Thyroid gland (tissue), 4 donors: ENCODE results near the gene SLC30A1. TPM values are rescaled to one million over a fixed set of nuclear protein-coding genes. Genes with fewer than 3 reads are reported as not detected.

ENCODE experiments used
- DNase-seq, 2 donors: peaks; one replicate each; pipeline ENCODE4 v3.0.0-alpha.2; 2019
- H3K27ac ChIP-seq, 3 donors: fragments of 200-600 bp; sonication (generic); 1 replicate in 2 of 3; 2 replicates in 1 of 3; pipeline ENCODE4 v1.5.1; 2016 to 2019; ENCODE audit warnings: mild to moderate bottlenecking in 1 of 3, moderate library complexity in 1 of 3
- H3K27me3 ChIP-seq: fragments of 200-600 bp; sonication (generic); one replicate; pipeline ENCODE4 v1.5.1; 2019
- H3K36me3 ChIP-seq, 2 donors: fragments of 200-600 bp; sonication (generic); one replicate each; pipeline ENCODE4 v1.5.1; 2016 to 2019
- H3K4me1 ChIP-seq, 2 donors: fragments of 200-600 bp; sonication (generic); one replicate each; pipeline ENCODE4 v1.5.1; 2017 to 2019
- H3K4me3 ChIP-seq, 3 donors: fragments of 200-600 bp; sonication (generic); replicated peaks in 1 of 3; 1 replicate in 2 of 3; 2 replicates in 1 of 3; pipeline ENCODE4 v1.5.1; 2016; ENCODE audit warnings: mild to moderate bottlenecking in 1 of 3
- H3K9me3 ChIP-seq: fragments of 200-600 bp; sonication (generic); one replicate; pipeline ENCODE4 v1.5.1; 2017
- CTCF ChIP-seq, 6 experiments: fragments of 200-600 bp in 3 of 6; fragments of 450-650 bp in 3 of 6; sonication (generic) in 3 of 6; IDR thresholded peaks; one replicate each; pipeline ENCODE4 v1.5.1; 2016 to 2019; ENCODE audit warnings: antibody characterized with exemption in 6 of 6, mild to moderate bottlenecking in 2 of 6, inconsistent platforms in 1 of 6, moderate library complexity in 1 of 6
- POLR2A ChIP-seq, 2 donors: fragments of 450-650 bp; IDR thresholded peaks; one replicate each; pipeline ENCODE4 v1.6.1; 2017; ENCODE audit warnings: antibody characterized with exemption in 2 of 2, mild to moderate bottlenecking in 2 of 2, moderate library complexity in 1 of 2
- WGBS, 2 donors: methylation state at CpG; one replicate each; pipeline ENCODE4 v1.1.5; 2017; 5-methylcytosine and 5-hydroxymethylcytosine counted together
- intact Hi-C: fragments of 100-400 bp; cut with DNase I; formaldehyde crosslinking; loops from one replicate; pipeline ENCODE4 v1.15.1; 2023
- total RNA-seq, 4 donors: library from RNA; depleted of rRNA; stranded (reverse); fragments of >200 nt; gene quantifications; one replicate each; pipeline ENCODE4 v1.2.3, GENCODE V29; 2016

The SLC30A1 gene
- total RNA-seq, 4 donors from 2014 or later: 22.7 to 36.0 (median 32.4) TPM

DNA sequence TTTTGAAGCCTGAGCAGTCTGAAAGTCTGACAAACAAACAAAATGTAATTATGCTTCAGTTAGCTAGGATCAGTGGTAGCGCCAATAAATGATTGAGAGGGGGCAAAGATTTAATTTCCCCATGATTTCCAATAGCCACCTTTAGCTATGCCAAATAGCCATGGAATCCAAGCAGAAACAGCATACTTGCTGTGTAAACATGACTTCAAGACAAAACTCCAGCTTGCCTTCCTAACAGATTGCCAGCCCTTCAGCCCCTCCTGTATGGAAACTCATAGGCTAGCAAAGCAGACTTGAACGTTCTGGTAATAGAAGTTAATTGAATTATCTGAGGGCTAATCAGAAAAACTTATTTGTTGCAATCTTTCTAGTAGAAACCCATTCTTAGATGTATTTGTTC lies 25.6 kb upstream of the SLC30A1 start:
- intact Hi-C loops: no loop called here
- Histone ChIP-seq H3K27ac (no peak overlapping the region), H3K4me1 (no peaks in the 10 kb centered on the region), H3K36me3 (no peaks in the 10 kb centered on the region), H3K4me3 (no peak overlapping the region), H3K9me3 (no peaks in the 10 kb centered on the region), H3K27me3 (no peaks in the 10 kb centered on the region)
- no peak for DNase-seq
- 76 to 83% methylated on average over 2 of the region's 2 CpGs for WGBS, 2 donors
- TF ChIP-seq POLR2A (IDR thresholded peaks at IDR 0.05): no peak
- TF ChIP-seq CTCF (IDR thresholded peaks at IDR 0.05): no peak

- TF ChIP-seq POLR2A (IDR thresholded peaks at IDR 0.05): no peak
- TF ChIP-seq CTCF (IDR thresholded peaks at IDR 0.05): no peak
- H3K27me3 ChIP-seq: no peaks in the 10 kb centered on the region
- H3K9me3 ChIP-seq: no peaks in the 10 kb centered on the region
- no peaks in the 10 kb centered on the region for H3K4me1 ChIP-seq
- 87 to 100% methylated on average over 1 of the region's 1 CpG for WGBS, 2 donors
- H3K27ac ChIP-seq: no peak overlapping the region
- DNase-seq: no peak
- H3K4me3 ChIP-seq: no peak overlapping the region
- intact Hi-C loops: no loop called here
- H3K36me3 ChIP-seq: no peaks in the 10 kb centered on the region
These were observed 24.8 kb upstream of the SLC30A1 start for GRCh38 chr1:211603713-211604112.

DNA sequence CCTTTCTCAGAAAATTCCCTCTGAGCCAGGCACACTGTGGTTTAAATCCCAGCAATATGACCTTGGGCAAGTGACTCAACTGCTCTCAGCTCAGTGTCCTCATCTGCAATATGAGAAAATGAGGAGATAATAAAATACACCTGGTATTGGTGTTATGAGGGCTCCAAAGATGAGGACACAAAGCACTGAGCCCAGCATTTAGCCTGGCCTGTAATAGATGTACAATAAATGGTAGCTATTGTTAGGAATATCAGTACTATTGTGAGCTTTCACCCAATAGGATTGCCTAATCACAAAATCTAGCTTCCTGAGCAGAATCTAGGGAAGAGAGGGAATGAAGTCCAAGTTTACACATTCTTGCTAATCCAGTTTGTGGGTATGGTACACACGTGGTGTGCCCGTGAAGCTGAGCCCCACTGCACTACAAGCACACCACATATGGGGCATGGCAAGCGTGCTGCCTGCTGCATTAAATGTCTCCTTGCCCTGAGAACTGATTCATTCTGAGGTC lies 24.3 kb upstream of the SLC30A1 start:
- WGBS, 2 donors: 93 to 96% methylated on average over 3 of the region's 3 CpGs
- TF ChIP-seq POLR2A (IDR thresholded peaks at IDR 0.05) (no peak), CTCF (IDR thresholded peaks at IDR 0.05) (no peak)
- DNase-seq: no peak
- intact Hi-C loops: no loop called here
- no peaks in the 10 kb centered on the region for H3K4me1 ChIP-seq
- no peak overlapping the region for H3K27ac ChIP-seq
- H3K9me3 ChIP-seq: no peaks in the 10 kb centered on the region
- H3K27me3 ChIP-seq: no peaks in the 10 kb centered on the region
- H3K36me3 ChIP-seq: no peaks in the 10 kb centered on the region
- H3K4me3 ChIP-seq: no peak overlapping the region

- intact Hi-C loops: no loop called here
- no peak overlapping the region for H3K4me3 ChIP-seq
- no peak overlapping the region for H3K27ac ChIP-seq
- no peaks in the 10 kb centered on the region for H3K4me1 ChIP-seq
- H3K27me3 ChIP-seq: no peaks in the 10 kb centered on the region
- no peak for DNase-seq
- no peak for TF ChIP-seq CTCF (IDR thresholded peaks at IDR 0.05)
- no peak for TF ChIP-seq POLR2A (IDR thresholded peaks at IDR 0.05)
- no peaks in the 10 kb centered on the region for H3K9me3 ChIP-seq
- no peaks in the 10 kb centered on the region for H3K36me3 ChIP-seq
- WGBS, 2 donors: 48 to 51% methylated on average over 7 of the region's 7 CpGs
These were observed 23.2 kb upstream of the SLC30A1 start for GRCh38 chr1:211601982-211602670.

DNA sequence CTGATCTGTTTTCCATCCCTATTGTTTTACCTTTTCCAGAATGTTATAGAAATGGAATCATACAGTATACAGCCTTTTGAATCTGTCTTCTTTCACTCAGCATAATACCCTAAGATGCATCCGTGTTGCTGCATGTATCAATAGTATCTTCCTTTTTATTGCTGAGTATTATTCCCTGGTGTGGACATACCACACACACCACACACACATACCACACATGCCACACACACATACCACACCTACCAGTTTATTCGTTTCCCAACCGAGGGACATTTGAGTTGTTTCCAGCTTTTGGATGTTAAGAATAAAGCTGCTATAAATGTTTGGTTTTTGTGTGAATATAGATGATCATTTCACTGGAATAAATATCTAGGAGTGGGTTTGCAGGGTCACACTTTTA lies 22.2 kb upstream of the SLC30A1 start:
- Histone ChIP-seq H3K36me3 (no peaks in the 10 kb centered on the region), H3K9me3 (no peaks in the 10 kb centered on the region), H3K4me1 (no peaks in the 10 kb centered on the region), H3K4me3 (no peak overlapping the region), H3K27me3 (no peaks in the 10 kb centered on the region), H3K27ac (no peak overlapping the region)
- intact Hi-C loops: no loop called here
- no peak for DNase-seq
- TF ChIP-seq CTCF (IDR thresholded peaks at IDR 0.05): no peak
- no peak for TF ChIP-seq POLR2A (IDR thresholded peaks at IDR 0.05)
- WGBS, 2 donors: 95 to 97% methylated on average over 3 of the region's 3 CpGs
